ENCODE data around the gene DLG2.

- no peak for TF ChIP-seq POLR2A (IDR thresholded peaks at IDR 0.05)
- no peak for TF ChIP-seq CTCF (IDR thresholded peaks at IDR 0.05 in 4 of 5, conservative IDR thresholded peaks at IDR 0.05 in 1 of 5)
These were observed 2171.1 kb downstream of the DLG2 start for GRCh38 chr11:83456075-83456474.
